Measurements from ENCODE around the gene DGCR6L.
"Not testable (repeated sequence)": the region's sequence is repeated elsewhere in the genome, so short reads cannot be mapped to it uniquely, and the experiment has no call there.

The DGCR6L gene

GRCh38 chr22:20272174-20272573 is 47.7 kb downstream of the DGCR6L start:
- DNase-seq: no peak

GRCh38 chr22:20271114-20271994 is 48.5 kb downstream of the DGCR6L start:
- no peak for DNase-seq

- DNase-seq: not testable (repeated sequence)
These were observed 49.4 kb downstream of the DGCR6L start for GRCh38 chr22:20270190-20271113.

- DNase-seq: not testable (repeated sequence)
These were observed 50.2 kb downstream of the DGCR6L start for GRCh38 chr22:20269673-20270072.

GRCh38 chr22:20269201-20269600 is 50.7 kb downstream of the DGCR6L start:
- DNase-seq: not testable (repeated sequence)

- DNase-seq: peak; percentile 60
These were observed 51.4 kb downstream of the DGCR6L start, which contains the start of gene RTN4R for GRCh38 chr22:20268279-20269012. Gene RTN4R (minus strand): TSS chr22:20268318. CDS start chr22:20268092, 226 bp downstream.

- no peak for DNase-seq
These were observed 52.2 kb downstream of the DGCR6L start for GRCh38 chr22:20267441-20268278.

GRCh38 chr22:20266667-20267440 is 53.0 kb downstream of the DGCR6L start:
- DNase-seq: not testable (repeated sequence)

- not testable (repeated sequence) for DNase-seq
These were observed 53.8 kb downstream of the DGCR6L start for GRCh38 chr22:20265772-20266666.

- DNase-seq: no peak
These were observed 55.0 kb downstream of the DGCR6L start for GRCh38 chr22:20264614-20265452.

All from CD4-positive, alpha-beta T cell treated with Interleukin-10 for 1 hour (primary cell).